Hematopoietic multipotent progenitor cell treated with erythropoietin and hydrocortisone succinate and interleukin-3 and kit ligand, for 6 days (in vitro differentiated cells): ENCODE data around the gene WIPF3.
"Not testable (repeated sequence)": the region's sequence is repeated elsewhere in the genome, so short reads cannot be mapped to it uniquely, and the experiment has no call there.

Source experiments
- DNase-seq: peaks from one replicate; pipeline ENCODE4 v3.0.0-alpha.2; 2015

WIPF3 gene

GRCh38 chr7:29957521-29958310 lies 151.4 kb downstream of the WIPF3 start:
- DNase-seq = no peak

- no peak for DNase-seq
Observed at GRCh38 chr7:29958667-29959358, 152.5 kb downstream of the WIPF3 start.

GRCh38 chr7:29961611-29962010 lies 155.3 kb downstream of the WIPF3 start:
- DNase-seq = not testable (repeated sequence)

GRCh38 chr7:29962035-29962434 lies 155.7 kb downstream of the WIPF3 start:
- DNase-seq = no peak

- DNase-seq = no peak
Observed at GRCh38 chr7:29965030-29965429, 158.7 kb downstream of the WIPF3 start.
